H9 (cell line): ENCODE data around the gene RASSF5. TPM values are rescaled to one million over a fixed set of nuclear protein-coding genes. Genes with fewer than 3 reads are reported as not detected.

ENCODE experiments used
- DNase-seq: peaks from one replicate; pipeline ENCODE4 v3.0.0-alpha.2; 2017
- H2AFZ ChIP-seq: one replicate; pipeline ENCODE4 v1.6.1; 2013; ENCODE audit warnings: mild to moderate bottlenecking, low read length, control low read depth, moderate library complexity
- H2AK5ac ChIP-seq: 2 replicates; pipeline ENCODE4 v1.6.1; 2013; ENCODE audit warnings: low read length, control low read depth, mixed read lengths; ENCODE audit not compliant: insufficient read length
- H2BK120ac ChIP-seq: one replicate; pipeline ENCODE4 v1.6.1; 2013; ENCODE audit warnings: low read depth, mild to moderate bottlenecking, low read length, control low read depth, inconsistent platforms; ENCODE audit not compliant: poor library complexity, severe bottlenecking
- H2BK12ac ChIP-seq: 2 replicates; pipeline ENCODE4 v1.6.1; 2013; ENCODE audit warnings: low read length, control low read depth, mixed read lengths, low read depth; ENCODE audit not compliant: insufficient read length
- H2BK15ac ChIP-seq: 2 replicates; pipeline ENCODE4 v1.6.1; 2013; ENCODE audit warnings: low read depth, low read length, control low read depth
- H2BK20ac ChIP-seq: one replicate; pipeline ENCODE4 v1.6.1; 2013; ENCODE audit warnings: low read depth, mild to moderate bottlenecking, low read length, control low read depth, inconsistent platforms; ENCODE audit not compliant: poor library complexity, severe bottlenecking
- H2BK5ac ChIP-seq: 2 replicates; pipeline ENCODE4 v1.6.1; 2013; ENCODE audit warnings: low read length, control low read depth, mixed read lengths; ENCODE audit not compliant: insufficient read length
- H3K14ac ChIP-seq: 2 replicates; pipeline ENCODE4 v1.6.1; 2013; ENCODE audit warnings: low read length, control low read depth; ENCODE audit not compliant: insufficient read depth
- H3K18ac ChIP-seq: 2 replicates; pipeline ENCODE4 v1.6.1; 2013; ENCODE audit warnings: low read depth, mild to moderate bottlenecking, mixed read lengths, low read length, control low read depth; ENCODE audit not compliant: insufficient read length
- H3K23ac ChIP-seq: 2 replicates; pipeline ENCODE4 v1.6.1; 2013; ENCODE audit warnings: low read length, control low read depth, mixed read lengths, low read depth; ENCODE audit not compliant: insufficient read length
- H3K23me2 ChIP-seq: 2 replicates; pipeline ENCODE4 v1.6.1; 2013; ENCODE audit warnings: low read depth, mild to moderate bottlenecking, mixed read lengths, low read length, control low read depth; ENCODE audit not compliant: insufficient read length, poor library complexity, severe bottlenecking
- H3K27ac ChIP-seq: 2 replicates; pipeline ENCODE4 v1.5.1; 2013; ENCODE audit warnings: low read length, control low read depth, mixed read lengths, low read depth; ENCODE audit not compliant: insufficient read length
- H3K27me3 ChIP-seq: 2 replicates; pipeline ENCODE4 v1.6.1; 2013; ENCODE audit warnings: low read length, control low read depth, inconsistent platforms; ENCODE audit not compliant: insufficient read depth
- H3K4ac ChIP-seq: 2 replicates; pipeline ENCODE4 v1.6.1; 2013; ENCODE audit warnings: low read depth, mild to moderate bottlenecking, control low read depth, inconsistent platforms, low read length, moderate library complexity
- H3K4me1 ChIP-seq: 2 replicates; pipeline ENCODE4 v1.6.1; 2013; ENCODE audit warnings: low read length, control low read depth, inconsistent platforms; ENCODE audit not compliant: insufficient read depth
- H3K4me2 ChIP-seq: 2 replicates; pipeline ENCODE4 v1.6.1; 2013; ENCODE audit warnings: low read length, control low read depth, mixed read lengths; ENCODE audit not compliant: insufficient read length, insufficient read depth
- H3K56ac ChIP-seq: 2 replicates; pipeline ENCODE4 v1.6.1; 2013; ENCODE audit warnings: low read depth, mild to moderate bottlenecking, mixed read lengths, low read length, control low read depth; ENCODE audit not compliant: insufficient read length
- H3K79me1 ChIP-seq: 2 replicates; pipeline ENCODE4 v1.6.1; 2013; ENCODE audit warnings: low read depth, mild to moderate bottlenecking, moderate library complexity, low read length, control low read depth, inconsistent platforms; ENCODE audit not compliant: insufficient read depth, poor library complexity, severe bottlenecking
- H3K79me2 ChIP-seq: 2 replicates; pipeline ENCODE4 v1.6.1; 2013; ENCODE audit warnings: low read length, control low read depth, inconsistent platforms; ENCODE audit not compliant: insufficient read depth
- H3K9ac ChIP-seq: 2 replicates; pipeline ENCODE4 v1.6.1; 2013; ENCODE audit warnings: low read length, control low read depth, mixed read lengths; ENCODE audit not compliant: insufficient read length; ENCODE audit errors: extremely low read depth
- H3K9me3 ChIP-seq: one replicate; pipeline ENCODE4 v1.6.1; 2013; ENCODE audit warnings: low read depth, low read length, inconsistent platforms; ENCODE audit not compliant: control insufficient read depth
- H3T11ph ChIP-seq: one replicate; pipeline ENCODE4 v1.6.1; 2013; ENCODE audit warnings: mild to moderate bottlenecking, low read length, control low read depth, inconsistent platforms
- H4K20me1 ChIP-seq: one replicate; pipeline ENCODE4 v1.6.1; 2013; ENCODE audit not compliant: control insufficient read depth, insufficient read length, insufficient read depth
- H4K5ac ChIP-seq: 2 replicates; pipeline ENCODE4 v1.6.1; 2013; ENCODE audit warnings: low read depth, mild to moderate bottlenecking, mixed read lengths, low read length, control low read depth; ENCODE audit not compliant: insufficient read length
- H4K8ac ChIP-seq: replicated peaks from 2 replicates; pipeline ENCODE4 v1.6.1; 2013; ENCODE audit warnings: low read length, control low read depth, mixed read lengths, low read depth; ENCODE audit not compliant: insufficient read length
- H4K91ac ChIP-seq: 2 replicates; pipeline ENCODE4 v1.6.1; 2013; ENCODE audit warnings: low read depth, mild to moderate bottlenecking, moderate library complexity, mixed read lengths, low read length, control low read depth; ENCODE audit not compliant: insufficient read length
- H3K27ac Mint-ChIP-seq, 3 experiments: 2 replicates in 2 of 3; 3 replicates in 1 of 3; pipeline ENCODE4 v1.8.0; 2020 to 2021; ENCODE audit warnings: mixed read lengths in 3 of 3, mild to moderate bottlenecking in 1 of 3, moderate library complexity in 1 of 3
- H3K27me3 Mint-ChIP-seq: 2 replicates; pipeline ENCODE4 v1.8.0; 2021; ENCODE audit warnings: low read depth, mild to moderate bottlenecking, moderate library complexity, mixed read lengths
- H3K36me3 Mint-ChIP-seq, 3 experiments: 2 replicates in 2 of 3; 3 replicates in 1 of 3; pipeline ENCODE4 v1.8.0; 2020 to 2021; ENCODE audit warnings: low read depth in 3 of 3, mixed read lengths in 3 of 3; ENCODE audit not compliant: insufficient read depth in 1 of 3
- H3K4me1 Mint-ChIP-seq, 2 experiments: 2 replicates each; pipeline ENCODE4 v1.8.0; 2020; ENCODE audit warnings: mixed read lengths in 2 of 2
- H3K4me3 Mint-ChIP-seq, 2 experiments: 2 replicates in 1 of 2; 3 replicates in 1 of 2; pipeline ENCODE4 v1.8.0; 2020 to 2021; ENCODE audit warnings: mild to moderate bottlenecking in 2 of 2, mixed read lengths in 2 of 2, moderate library complexity in 1 of 2
- H3K9me3 Mint-ChIP-seq, 2 experiments: 2 replicates in 1 of 2; 3 replicates in 1 of 2; pipeline ENCODE4 v1.8.0; 2020; ENCODE audit warnings: mild to moderate bottlenecking in 2 of 2, mixed read lengths in 2 of 2, moderate library complexity in 1 of 2
- WGBS: extraction: QIAGEN DNeasy Blood & Tissue Kit; methylation state at CpG from one replicate; pipeline ENCODE4 v1.1.7; 2013; ENCODE audit warnings: missing lambda C conversion rate, low lambda C conversion rate, mixed read lengths; ENCODE audit not compliant: insufficient read length; ENCODE audit errors: extremely low coverage; 5-methylcytosine and 5-hydroxymethylcytosine counted together
- total RNA-seq: library from RNA; stranded (reverse); gene quantifications from 2 replicates; pipeline ENCODE4 v1.2.1, GENCODE V29; 2021
- TF ChIP-seq, protein P1 (sequence below): fragments of 200-600 bp; sonication (generic); conservative IDR thresholded peaks from 3 replicates; pipeline ENCODE4 v1.8.0; 2021; ENCODE audit warnings: antibody characterized with exemption, mild to moderate bottlenecking

The RASSF5 gene
- total RNA-seq, 1 experiment from 2014 or later: 0.50 TPM

DNA sequence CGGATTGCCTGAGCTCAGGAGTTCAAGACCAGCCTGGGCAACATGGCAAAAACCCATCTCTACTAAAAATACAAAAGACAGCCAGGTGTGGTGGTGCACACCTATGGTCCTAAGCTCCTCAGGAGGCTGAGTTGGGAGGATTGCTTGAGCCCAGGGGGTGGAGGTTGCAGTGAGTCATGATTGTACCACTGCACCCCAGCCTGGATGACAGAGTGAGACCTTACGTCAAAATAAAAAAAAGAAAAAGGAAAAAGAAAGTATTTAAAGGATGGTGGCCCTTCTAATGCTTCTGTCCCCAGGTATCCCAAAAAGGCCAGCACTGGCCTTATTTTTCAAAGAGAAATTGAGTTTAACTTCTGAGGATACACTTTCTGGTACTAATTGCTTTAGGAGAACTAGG is 35.3 kb upstream of the RASSF5 start:
- no peak overlapping the region for H2BK12ac ChIP-seq
- no peak overlapping the region for H2BK5ac ChIP-seq
- no peak overlapping the region for H3K4ac ChIP-seq
- Mint-ChIP-seq H3K27me3 (peaks cover 22% of the 10 kb centered on the region), H3K36me3 (peaks cover 12 to 16% (median 12%) of the 10 kb centered on the region in 3 experiments; a peak in 5 of 7 replicates), H3K27ac (no peak overlapping the region), H3K9me3 (no peaks in the 10 kb centered on the region), H3K4me1 (peaks cover 56 to 57% of the 10 kb centered on the region in 2 experiments), H3K4me3 (peak overlapping the region; percentile 68 to 83; a peak in 4 of 5 replicates)
- H3K79me1 ChIP-seq: no peaks in the 10 kb centered on the region
- no peak overlapping the region for H3T11ph ChIP-seq
- TF ChIP-seq, protein P1, sequence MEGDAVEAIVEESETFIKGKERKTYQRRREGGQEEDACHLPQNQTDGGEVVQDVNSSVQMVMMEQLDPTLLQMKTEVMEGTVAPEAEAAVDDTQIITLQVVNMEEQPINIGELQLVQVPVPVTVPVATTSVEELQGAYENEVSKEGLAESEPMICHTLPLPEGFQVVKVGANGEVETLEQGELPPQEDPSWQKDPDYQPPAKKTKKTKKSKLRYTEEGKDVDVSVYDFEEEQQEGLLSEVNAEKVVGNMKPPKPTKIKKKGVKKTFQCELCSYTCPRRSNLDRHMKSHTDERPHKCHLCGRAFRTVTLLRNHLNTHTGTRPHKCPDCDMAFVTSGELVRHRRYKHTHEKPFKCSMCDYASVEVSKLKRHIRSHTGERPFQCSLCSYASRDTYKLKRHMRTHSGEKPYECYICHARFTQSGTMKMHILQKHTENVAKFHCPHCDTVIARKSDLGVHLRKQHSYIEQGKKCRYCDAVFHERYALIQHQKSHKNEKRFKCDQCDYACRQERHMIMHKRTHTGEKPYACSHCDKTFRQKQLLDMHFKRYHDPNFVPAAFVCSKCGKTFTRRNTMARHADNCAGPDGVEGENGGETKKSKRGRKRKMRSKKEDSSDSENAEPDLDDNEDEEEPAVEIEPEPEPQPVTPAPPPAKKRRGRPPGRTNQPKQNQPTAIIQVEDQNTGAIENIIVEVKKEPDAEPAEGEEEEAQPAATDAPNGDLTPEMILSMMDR: no peak
- no peak overlapping the region for H2AK5ac ChIP-seq
- no peaks in the 10 kb centered on the region for H3K79me2 ChIP-seq
- no peak overlapping the region for H2BK15ac ChIP-seq
- no peak overlapping the region for H3K27ac ChIP-seq
- H3K4me2 ChIP-seq: no peak overlapping the region
- H4K91ac ChIP-seq: no peak overlapping the region
- no peaks in the 10 kb centered on the region for H3K9me3 ChIP-seq
- H4K8ac ChIP-seq: no peak overlapping the region
- H2AFZ ChIP-seq: no peak overlapping the region
- no peak overlapping the region for H3K14ac ChIP-seq
- DNase-seq: no peak
- H3K56ac ChIP-seq: no peak overlapping the region
- H3K27me3 ChIP-seq: no peaks in the 10 kb centered on the region
- no peak overlapping the region for H4K5ac ChIP-seq
- H3K23ac ChIP-seq: no peak overlapping the region
- H3K23me2 ChIP-seq: peaks cover 11% of the 10 kb centered on the region
- no peak overlapping the region for H3K18ac ChIP-seq
- no CpG with 5 or more reads among the region's 2 CpGs for WGBS
- no peaks in the 10 kb centered on the region for H4K20me1 ChIP-seq
- no peak overlapping the region for H2BK20ac ChIP-seq
- H3K4me1 ChIP-seq: peaks cover 12% of the 10 kb centered on the region; the same call in 1 of the 2 replicates
- no peak overlapping the region for H2BK120ac ChIP-seq
- no peak overlapping the region for H3K9ac ChIP-seq
